ENCODE measurements around the gene STEAP4. TPM values are rescaled to one million over a fixed set of nuclear protein-coding genes. Genes with fewer than 3 reads are reported as not detected.

Gene STEAP4
- total RNA-seq, 1 donor from 2014 or later: 15.7 TPM

GRCh38 chr7:88253640-88254039 is 53.1 kb downstream of the STEAP4 start:
- Histone ChIP-seq H3K9me3 (replicated peaks) (peaks cover 39% of the 10 kb centered on the region), H3K36me3 (no peaks in the 10 kb centered on the region), H3K27ac (replicated peaks) (no peak overlapping the region), H3K27me3 (ENCODE audit: low read depth) (no peaks in the 10 kb centered on the region), H3K4me3 (no peak overlapping the region), H3K4me1 (no peaks in the 10 kb centered on the region)
- DNase-seq: no peak
- TF ChIP-seq CTCF (IDR thresholded peaks at IDR 0.05; ENCODE audit: borderline replicate concordance): no peak
- intact Hi-C loops (cut with micrococcal nuclease): no loop called here

- Histone ChIP-seq H3K4me1 (peaks cover 5% of the 10 kb centered on the region), H3K9me3 (replicated peaks) (peaks cover 13% of the 10 kb centered on the region), H3K27me3 (ENCODE audit: low read depth) (no peaks in the 10 kb centered on the region), H3K36me3 (no peaks in the 10 kb centered on the region), H3K4me3 (no peak overlapping the region), H3K27ac (replicated peaks) (no peak overlapping the region)
- DNase-seq: no peak
- intact Hi-C loops (cut with micrococcal nuclease): loop anchor here (5.0 kb wide), 1 partner anchor 113 kb away; no protein-coding TSS in a partner anchor
- TF ChIP-seq CTCF (IDR thresholded peaks at IDR 0.05; ENCODE audit: borderline replicate concordance): no peak
These were observed 62.4 kb downstream of the STEAP4 start for GRCh38 chr7:88244258-88244657.

- TF ChIP-seq CTCF (IDR thresholded peaks at IDR 0.05; ENCODE audit: borderline replicate concordance): peak; percentile 83
- no peak for DNase-seq
- Histone ChIP-seq H3K27ac (replicated peaks) (no peak overlapping the region), H3K4me1 (peaks cover 5% of the 10 kb centered on the region), H3K27me3 (ENCODE audit: low read depth) (no peaks in the 10 kb centered on the region), H3K36me3 (no peaks in the 10 kb centered on the region), H3K9me3 (replicated peaks) (peaks cover 13% of the 10 kb centered on the region), H3K4me3 (no peak overlapping the region)
- intact Hi-C loops (cut with micrococcal nuclease): loop anchor here (5.0 kb wide), 1 partner anchor 114 kb away; no protein-coding TSS in a partner anchor
These were observed 63.3 kb downstream of the STEAP4 start for GRCh38 chr7:88243345-88243909.

- H3K27ac ChIP-seq (replicated peaks): no peak overlapping the region
- H3K4me1 ChIP-seq: peaks cover 5% of the 10 kb centered on the region
- TF ChIP-seq CTCF (IDR thresholded peaks at IDR 0.05; ENCODE audit: borderline replicate concordance): no peak
- intact Hi-C loops (cut with micrococcal nuclease): loop anchor here (5.0 kb wide), 1 partner anchor 117 kb away; no protein-coding TSS in a partner anchor
- H3K4me3 ChIP-seq: no peak overlapping the region
- no peaks in the 10 kb centered on the region for H3K9me3 ChIP-seq (replicated peaks)
- no peaks in the 10 kb centered on the region for H3K36me3 ChIP-seq
- no peaks in the 10 kb centered on the region for H3K27me3 ChIP-seq (ENCODE audit: low read depth)
- no peak for DNase-seq
These were observed 66.8 kb downstream of the STEAP4 start for GRCh38 chr7:88239852-88240251.

- H3K4me3 ChIP-seq: no peak overlapping the region
- H3K27me3 ChIP-seq (ENCODE audit: low read depth): no peaks in the 10 kb centered on the region
- H3K27ac ChIP-seq (replicated peaks): no peak overlapping the region
- TF ChIP-seq CTCF (IDR thresholded peaks at IDR 0.05; ENCODE audit: borderline replicate concordance): no peak
- H3K36me3 ChIP-seq: no peaks in the 10 kb centered on the region
- no peaks in the 10 kb centered on the region for H3K4me1 ChIP-seq
- intact Hi-C loops (cut with micrococcal nuclease): no loop called here
- DNase-seq: no peak
- H3K9me3 ChIP-seq (replicated peaks): peaks cover 7% of the 10 kb centered on the region
These were observed 72.9 kb downstream of the STEAP4 start for GRCh38 chr7:88233828-88234227.
